Measurements from ENCODE around the gene ZBTB25.

- TF ChIP-seq EZH2 (IDR thresholded peaks at IDR 0.05; ENCODE audit: borderline replicate concordance, low read depth, low read length, severe bottlenecking) (no peak), CTCF (IDR thresholded peaks at IDR 0.05; ENCODE audit: borderline replicate concordance, extremely low read depth, low read length, poor library complexity, severe bottlenecking) (no peak)
Measured at GRCh38 chr14:64541972-64542835, 38.6 kb upstream of the ZBTB25 start.
